ENCODE measurements around the gene LDB3. TPM values are rescaled to one million over a fixed set of nuclear protein-coding genes. Genes with fewer than 3 reads are reported as not detected.
A peak's percentile ranks its signal among the peaks of the same experiment; 100 is the strongest.

The LDB3 gene
- total and polyA plus RNA-seq, 9 of the 15 experiments (the other 6 are each of a cell fraction or from before 2014, with no cell fraction given): 0.03 TPM; not detected in 8

- ChIA-PET CTCF (ENCODE audit: low intra/inter-chr PET ratio) (no interaction called here), POLR2A (interaction anchor here (0.7 to 1.0 kb wide), 2 partner anchors 14 to 25 kb away, joined by 3 read pairs; partner anchors contain the start of gene OPN4)
- Histone ChIP-seq H3K4me1 (replicated peaks in 1 of 2; ENCODE audit: control insufficient read depth in 2 of 2, insufficient read depth in 2 of 2, low read length in 2 of 2) (peaks cover 9 to 27% of the 10 kb centered on the region in 2 experiments; a peak in 4 of 5 replicates), H3K4me2 (ENCODE audit: insufficient read depth, low read length) (peak overlapping the region; percentile 3), H3K27ac (ENCODE audit: extremely low read depth, low read depth, low read length) (no peak overlapping the region), H3K36me3 (ENCODE audit: control insufficient read depth, insufficient read depth, low read length) (no peaks in the 10 kb centered on the region), H4K20me1 (replicated peaks; ENCODE audit: control insufficient read depth, insufficient read depth, low read length) (no peaks in the 10 kb centered on the region), H3K27me3 (ENCODE audit: control insufficient read depth in 2 of 2, insufficient read depth in 2 of 2, low read length in 2 of 2) (no peaks in the 10 kb centered on the region; a peak in 1 of 5 replicates), H3K9me1 (ENCODE audit: control insufficient read depth, insufficient read depth, low read length) (no peaks in the 10 kb centered on the region), H3K4me3 (no peak overlapping the region), H3K9me3 (replicated peaks; ENCODE audit: control insufficient read depth, insufficient read depth, low read depth, low read length) (no peaks in the 10 kb centered on the region), H2AFZ (ENCODE audit: low read depth, low read length) (peak overlapping the region; percentile 84), H3K79me2 (ENCODE audit: control insufficient read depth, insufficient read depth, low read length) (no peaks in the 10 kb centered on the region), H3K9ac (ENCODE audit: insufficient read depth in 1 of 2, low read depth in 2 of 2, low read length in 2 of 2) (peak overlapping the region in 1 of 2 experiments; percentile 80; a peak in 2 of 4 replicates)
- intact Hi-C loops (cut with micrococcal nuclease): no loop called here
- WGBS (ENCODE audit: insufficient coverage, low coverage, missing lambda C conversion rate): 36% methylated on average over 7 of the region's 13 CpGs
- ATAC-seq: peak; percentile 79
- DNase-seq (ENCODE audit: extremely low read depth in 1 of 4, low spot score in 3 of 4): peak; percentile 46 to 57 (median 54)
- FAIRE-seq: peak; percentile 46
- no TSS peak for BruUV-seq (replicated peaks)
- in situ Hi-C loops (cut with MboI): no loop called here
- TF ChIP-seq HMBOX1 (IDR thresholded peaks at IDR 0.05) (0 out of 2 replicates have a peak, but pooled peaks have one; percentile 38), TBP (optimal IDR thresholded peaks at IDR 0.05; ENCODE audit: low read depth, low read length) (no peak), FOXK1 (CRISPR knock-in tag; IDR thresholded peaks at IDR 0.05; ENCODE audit: borderline replicate concordance) (0 out of 2 replicates have a peak, but pooled peaks have one; percentile 18), ZNF592 (IDR thresholded peaks at IDR 0.05) (peak; percentile 40; the same call in 1 of the 2 replicates), ZBTB49 (CRISPR knock-in tag; IDR thresholded peaks at IDR 0.05; ENCODE audit: borderline replicate concordance) (no peak), L3MBTL2 (IDR thresholded peaks at IDR 0.05) (peak; percentile 89), SPI1 (IDR thresholded peaks at IDR 0.05; ENCODE audit: borderline replicate concordance, low read depth, low read length) (peak; percentile 73), NFYB (IDR thresholded peaks at IDR 0.05; ENCODE audit: extremely low read depth, insufficient read length) (no peak), SETDB1 (IDR thresholded peaks at IDR 0.05; ENCODE audit: low read length) (no peak), USF1 (CRISPR knock-in tag; IDR thresholded peaks at IDR 0.05) (peak; percentile 58)
These were observed 10.9 kb downstream of the LDB3 start for GRCh38 chr10:86678999-86679792.
